HEK293T (cell line): Measurements from ENCODE around the gene B3GALT5.

Source experiments
- CTBP1 ChIP-seq: fragments of 450-650 bp; IDR thresholded peaks from 2 replicates; pipeline ENCODE4 v1.6.1; 2016; ENCODE audit warnings: borderline replicate concordance
- FOXA1 ChIP-seq: fragments of 450-650 bp; IDR thresholded peaks from 2 replicates; pipeline ENCODE4 v1.6.1; 2016; ENCODE audit warnings: mild to moderate bottlenecking
- HDGF ChIP-seq: fragments of 450-650 bp; IDR thresholded peaks from 2 replicates; pipeline ENCODE4 v1.6.1; 2017; ENCODE audit warnings: antibody characterized with exemption, borderline replicate concordance
- SP1 ChIP-seq: fragments of 450-650 bp; IDR thresholded peaks from 2 replicates; pipeline ENCODE4 v1.6.1; 2017
- SUZ12 ChIP-seq: fragments of 450-650 bp; IDR thresholded peaks from 2 replicates; pipeline ENCODE4 v1.6.1; 2016; ENCODE audit warnings: mild to moderate bottlenecking

GRCh38 chr21:39674801-39675200 lies 62.1 kb downstream of the B3GALT5 start:
- TF ChIP-seq CTBP1 (no peak), SUZ12 (no peak), FOXA1 (no peak), SP1 (no peak), HDGF (no peak)
